PC-3 (cell line): ENCODE data around the gene MAJIN. TPM values are rescaled to one million over a fixed set of nuclear protein-coding genes. Genes with fewer than 3 reads are reported as not detected.

ENCODE experiments used
- ATAC-seq: fragments of 200-7000 bp; cut with Tn5 transposase; 2 replicates; pipeline ENCODE4 v1.9.1; 2020; ENCODE audit warnings: mild to moderate bottlenecking, moderate library complexity
- BruUV-seq: library from RNA; stranded (reverse); fragments of 400-500 nt; replicated peaks from 2 replicates; lab custom pipeline; 2021; lab: Mats Ljungman, UMichigan
- CTCF ChIA-PET: fragments of 300-600 bp; sonication (Branson Sonifier 250); formaldehyde crosslinking; loops from one replicate; lab custom pipeline; 2022; ENCODE audit warnings: antibody characterized with exemption; lab: Charles Lee
- POLR2A ChIA-PET: fragments of 300-600 bp; sonication (Branson Sonifier 250); formaldehyde crosslinking; loops from one replicate; lab custom pipeline; 2022; ENCODE audit warnings: antibody characterized with exemption; ENCODE audit not compliant: unreplicated experiment; lab: Charles Lee
- DNase-seq: peaks from one replicate; pipeline ENCODE4 v3.0.0-alpha.2; 2015
- H2AFZ ChIP-seq: fragments of 300-600 bp; sonication (generic); 2 replicates; pipeline ENCODE4 v1.6.0; 2016; ENCODE audit warnings: antibody characterized with exemption, low read length
- H3F3A ChIP-seq: fragments of 300-600 bp; sonication (generic); one replicate; pipeline ENCODE4 v1.6.0; 2017; ENCODE audit warnings: antibody characterized with exemption, low read length, control low read depth, mild to moderate bottlenecking; ENCODE audit not compliant: unreplicated experiment
- H3K27ac ChIP-seq: fragments of 300-600 bp; sonication (generic); 2 replicates; pipeline ENCODE4 v1.5.1; 2016; ENCODE audit warnings: mild to moderate bottlenecking, low read length
- H3K27me3 ChIP-seq: fragments of 300-600 bp; sonication (generic); 2 replicates; pipeline ENCODE4 v1.6.1; 2016; ENCODE audit warnings: low read length, mixed read lengths
- H3K36me3 ChIP-seq: fragments of 300-600 bp; sonication (generic); 2 replicates; pipeline ENCODE4 v1.6.1; 2016; ENCODE audit warnings: low read depth, mixed run types, low read length, mixed read lengths
- H3K4me1 ChIP-seq: fragments of 300-600 bp; sonication (generic); 2 replicates; pipeline ENCODE4 v1.5.1; 2016; ENCODE audit warnings: low read length; ENCODE audit not compliant: insufficient read depth
- H3K4me2 ChIP-seq: fragments of 300-600 bp; sonication (generic); 2 replicates; pipeline ENCODE4 v1.6.0; 2016; ENCODE audit warnings: low read length
- H3K4me3 ChIP-seq: fragments of 300-600 bp; sonication (generic); 2 replicates; pipeline ENCODE4 v1.5.1; 2016; ENCODE audit warnings: mild to moderate bottlenecking, low read length, mixed read lengths
- H3K79me2 ChIP-seq: fragments of 300-600 bp; sonication (generic); 2 replicates; pipeline ENCODE4 v1.6.1; 2017; ENCODE audit warnings: low read length, mixed read lengths
- H3K9ac ChIP-seq: fragments of 300-600 bp; sonication (generic); 2 replicates; pipeline ENCODE4 v1.6.0; 2016; ENCODE audit warnings: mild to moderate bottlenecking, low read length
- H3K9me2 ChIP-seq: fragments of 300-600 bp; sonication (generic); replicated peaks from 2 replicates; pipeline ENCODE4 v1.6.1; 2016; ENCODE audit warnings: mixed run types, low read length, mixed read lengths
- H3K9me3 ChIP-seq: fragments of 300-600 bp; sonication (generic); 2 replicates; pipeline ENCODE4 v1.6.1; 2016; ENCODE audit warnings: low read length, mixed read lengths
- H4K20me1 ChIP-seq: fragments of 300-600 bp; sonication (generic); 2 replicates; pipeline ENCODE4 v1.6.1; 2016; ENCODE audit warnings: low read length, mixed read lengths
- CTCF ChIP-seq: fragments of 300-600 bp; sonication (generic); conservative IDR thresholded peaks from 2 replicates; pipeline ENCODE4 v1.5.1; 2017; ENCODE audit warnings: antibody characterized with exemption, low read depth, mild to moderate bottlenecking, low read length
- EZH2 ChIP-seq: fragments of 300-600 bp; sonication (generic); IDR thresholded peaks from one replicate; pipeline ENCODE4 v1.6.1; 2017; ENCODE audit warnings: antibody characterized with exemption, mild to moderate bottlenecking, low read length; ENCODE audit not compliant: unreplicated experiment
- EZH2phosphoT487 ChIP-seq: fragments of 300-600 bp; sonication (generic); IDR thresholded peaks from 2 replicates; pipeline ENCODE4 v1.6.1; 2018; ENCODE audit warnings: mild to moderate bottlenecking, antibody characterized with exemption, low read length, borderline replicate concordance
- intact Hi-C: fragments of 100-400 bp; cut with micrococcal nuclease; formaldehyde crosslinking; loops from 2 replicates; pipeline ENCODE4 v1.9.0; 2023
- total RNA-seq: library from RNA; depleted of rRNA; stranded (reverse); fragments of >200 nt; gene quantifications from 2 replicates; pipeline ENCODE4 v1.2.3, GENCODE V29; 2014

MAJIN gene
- total RNA-seq, 1 experiment from 2014 or later, result not detected

- Histone ChIP-seq H3K4me3 (no peak overlapping the region), H3K36me3 (no peaks in the 10 kb centered on the region), H3F3A (no peaks in the 10 kb centered on the region), H3K4me2 (no peak overlapping the region), H3K27me3 (no peaks in the 10 kb centered on the region), H3K9ac (no peak overlapping the region), H3K9me2 (no peaks in the 10 kb centered on the region), H3K4me1 (peaks cover 21% of the 10 kb centered on the region), H2AFZ (no peak overlapping the region), H3K79me2 (peaks cover 10% of the 10 kb centered on the region), H3K27ac (no peak overlapping the region), H4K20me1 (no peaks in the 10 kb centered on the region), H3K9me3 (no peaks in the 10 kb centered on the region)
- DNase-seq (no peak), ATAC-seq (no peak)
- POLR2A ChIA-PET, result no interaction called here
- no peak for TF ChIP-seq EZH2phosphoT487
- no peak for TF ChIP-seq CTCF
- TF ChIP-seq EZH2, result no peak
- CTCF ChIA-PET, result interaction anchor here (0.6 kb wide), 1 partner anchor 39 kb away, joined by 4 read pairs; no protein-coding TSS in a partner anchor
- no TSS peak for BruUV-seq
- intact Hi-C loops, result no loop called here
Observed at GRCh38 chr11:64921384-64921783, 50.5 kb downstream of the MAJIN start.

GRCh38 chr11:64920124-64920523 lies 51.8 kb downstream of the MAJIN start:
- Histone ChIP-seq H3K4me1 (peaks cover 25% of the 10 kb centered on the region), H3K79me2 (peaks cover 22% of the 10 kb centered on the region), H3K27me3 (no peaks in the 10 kb centered on the region), H3K9me2 (no peaks in the 10 kb centered on the region), H2AFZ (no peak overlapping the region), H3K27ac (no peak overlapping the region), H3F3A (no peaks in the 10 kb centered on the region), H3K4me2 (no peak overlapping the region), H3K9me3 (no peaks in the 10 kb centered on the region), H3K4me3 (no peak overlapping the region), H3K36me3 (no peaks in the 10 kb centered on the region), H4K20me1 (no peaks in the 10 kb centered on the region), H3K9ac (no peak overlapping the region)
- intact Hi-C loops, result no loop called here
- ChIA-PET CTCF (no interaction called here), POLR2A (no interaction called here)
- TF ChIP-seq EZH2phosphoT487, result no peak
- TF ChIP-seq CTCF, result no peak
- no peak for TF ChIP-seq EZH2
- no TSS peak for BruUV-seq
- no peak for ATAC-seq
- no peak for DNase-seq

GRCh38 chr11:64919627-64920026 lies 52.3 kb downstream of the MAJIN start:
- Histone ChIP-seq H3K4me2 (no peak overlapping the region), H2AFZ (no peak overlapping the region), H3F3A (no peaks in the 10 kb centered on the region), H3K9ac (no peak overlapping the region), H3K27ac (no peak overlapping the region), H3K4me3 (no peak overlapping the region), H3K4me1 (peaks cover 22% of the 10 kb centered on the region), H3K27me3 (no peaks in the 10 kb centered on the region), H3K9me3 (no peaks in the 10 kb centered on the region), H4K20me1 (no peaks in the 10 kb centered on the region), H3K36me3 (no peaks in the 10 kb centered on the region), H3K9me2 (no peaks in the 10 kb centered on the region), H3K79me2 (peaks cover 21% of the 10 kb centered on the region)
- BruUV-seq, result no TSS peak
- ChIA-PET CTCF (interaction anchor here (1.0 kb wide), 1 partner anchor 77 kb away, joined by 5 read pairs; the partner anchor contains the start of gene BATF2), POLR2A (no interaction called here)
- ATAC-seq (no peak), DNase-seq (no peak)
- TF ChIP-seq EZH2phosphoT487 (no peak), CTCF (no peak)
- intact Hi-C loops, result loop anchor here (5.0 kb wide), 1 partner anchor 53 kb away; the partner anchor contains the start of gene MAJIN
